Activated T-cell treated with anti-CD3 and anti-CD28 coated beads, Interleukin-2, amount 50 U/mL, for 4 hours (primary cell): ENCODE data around the gene LMNTD2. TPM values are rescaled to one million over a fixed set of nuclear protein-coding genes. Genes with fewer than 3 reads are reported as not detected.

Experiments
- ATAC-seq, 2 donors: fragments of 200-7000 bp; cut with Tn5 transposase; one replicate each; pipeline ENCODE4 v1.10.0; 2021
- DNase-seq: peaks from one replicate; pipeline ENCODE4 v3.0.0-alpha.2; 2020
- H3K27me3 Mint-ChIP-seq: one replicate; pipeline ENCODE4 v1.8.0; 2021; ENCODE audit warnings: low read depth, mixed read lengths
- H3K36me3 Mint-ChIP-seq: one replicate; pipeline ENCODE4 v1.8.0; 2022; ENCODE audit warnings: mixed read lengths; ENCODE audit not compliant: insufficient read depth
- H3K4me1 Mint-ChIP-seq: one replicate; pipeline ENCODE4 v1.8.0; 2021; ENCODE audit warnings: low read depth, mixed read lengths
- H3K4me3 Mint-ChIP-seq: one replicate; pipeline ENCODE4 v1.8.0; 2021; ENCODE audit warnings: mild to moderate bottlenecking, moderate library complexity, mixed read lengths
- H3K9me3 Mint-ChIP-seq: one replicate; pipeline ENCODE4 v1.8.0; 2021; ENCODE audit warnings: mixed read lengths
- total RNA-seq, 3 donors: library from RNA; stranded (reverse); gene quantifications; one replicate each; pipeline ENCODE4 v1.2.1, GENCODE V29; 2021

The LMNTD2 gene
- total RNA-seq, 3 donors from 2014 or later = 0.71 to 1.3 (median 1.1) TPM

DNA sequence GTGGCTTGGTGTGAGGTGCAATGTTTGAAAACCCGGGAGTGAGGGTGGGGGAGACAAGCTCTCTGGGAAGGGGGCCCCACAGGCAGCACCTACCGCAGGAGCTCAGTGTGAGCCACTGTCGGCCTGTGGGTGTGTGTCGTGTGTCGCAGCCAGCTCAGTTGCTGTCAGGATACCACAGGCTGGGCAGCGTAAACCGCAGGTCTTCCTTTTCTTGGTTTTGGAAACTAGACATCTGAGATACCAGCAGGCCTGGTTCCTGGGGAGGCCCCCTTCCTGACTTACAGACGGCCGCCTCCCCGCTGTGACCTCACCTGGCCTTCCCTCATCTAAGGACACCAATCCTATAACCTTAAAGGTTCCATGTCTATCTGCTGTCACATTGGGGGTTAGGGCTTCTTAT lies 35.8 kb upstream of the LMNTD2 start:
- no peak overlapping the region for H3K4me3 Mint-ChIP-seq

DNA sequence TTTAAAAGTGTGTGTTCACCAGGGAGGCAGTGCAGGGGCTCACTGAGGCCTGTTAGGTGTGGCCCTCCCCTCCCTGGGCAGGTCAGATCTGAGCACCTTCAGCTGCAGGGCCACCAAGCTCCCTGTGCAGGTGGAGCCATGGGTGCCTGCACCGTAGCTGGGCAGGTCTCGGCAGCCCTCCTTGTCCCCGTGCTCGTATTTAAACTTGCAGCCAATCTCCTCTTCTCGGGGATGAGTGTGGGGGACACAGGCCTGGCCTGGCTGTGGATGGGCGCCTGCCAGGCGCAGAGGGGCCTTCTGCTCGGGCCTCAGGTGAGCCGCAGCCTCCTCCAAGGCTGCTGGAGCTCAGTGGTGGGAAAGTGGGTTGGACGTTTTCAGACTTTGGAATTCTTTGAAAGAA lies 34.9 kb upstream of the LMNTD2 start:
- Mint-ChIP-seq H3K9me3 (no peaks in the 10 kb centered on the region), H3K36me3 (peaks cover 24% of the 10 kb centered on the region), H3K27me3 (no peaks in the 10 kb centered on the region), H3K4me1 (no peaks in the 10 kb centered on the region), H3K4me3 (no peak overlapping the region)
- DNase-seq (no peak), ATAC-seq (no peak)

More for the DNA sequence above, 35.8 kb upstream of the LMNTD2 start:
- Mint-ChIP-seq H3K36me3 (peaks cover 25% of the 10 kb centered on the region), H3K9me3 (no peaks in the 10 kb centered on the region), H3K27me3 (no peaks in the 10 kb centered on the region), H3K4me1 (no peaks in the 10 kb centered on the region)
- DNase-seq (no peak), ATAC-seq (peak in 1 of 2 donors; percentile 41)

GRCh38 chr11:593347-593746 lies 32.8 kb upstream of the LMNTD2 start:
- DNase-seq (no peak), ATAC-seq (no peak)
- Mint-ChIP-seq H3K4me1 (no peaks in the 10 kb centered on the region), H3K9me3 (no peaks in the 10 kb centered on the region), H3K4me3 (no peak overlapping the region), H3K27me3 (no peaks in the 10 kb centered on the region), H3K36me3 (peaks cover 30% of the 10 kb centered on the region)

GRCh38 chr11:592918-593317 lies 32.4 kb upstream of the LMNTD2 start:
- no peak for ATAC-seq
- Mint-ChIP-seq H3K9me3 (no peaks in the 10 kb centered on the region), H3K4me3 (no peak overlapping the region), H3K27me3 (no peaks in the 10 kb centered on the region), H3K36me3 (peaks cover 33% of the 10 kb centered on the region), H3K4me1 (peaks cover 4% of the 10 kb centered on the region)
- DNase-seq = no peak

- peaks cover 37% of the 10 kb centered on the region for H3K36me3 Mint-ChIP-seq
- H3K9me3 Mint-ChIP-seq = no peaks in the 10 kb centered on the region
- no peaks in the 10 kb centered on the region for H3K27me3 Mint-ChIP-seq
- H3K4me3 Mint-ChIP-seq = no peak overlapping the region
- H3K4me1 Mint-ChIP-seq = peaks cover 8% of the 10 kb centered on the region
- DNase-seq = no peak
- no peak for ATAC-seq
Measured at GRCh38 chr11:592501-592900, 32.0 kb upstream of the LMNTD2 start.

DNA sequence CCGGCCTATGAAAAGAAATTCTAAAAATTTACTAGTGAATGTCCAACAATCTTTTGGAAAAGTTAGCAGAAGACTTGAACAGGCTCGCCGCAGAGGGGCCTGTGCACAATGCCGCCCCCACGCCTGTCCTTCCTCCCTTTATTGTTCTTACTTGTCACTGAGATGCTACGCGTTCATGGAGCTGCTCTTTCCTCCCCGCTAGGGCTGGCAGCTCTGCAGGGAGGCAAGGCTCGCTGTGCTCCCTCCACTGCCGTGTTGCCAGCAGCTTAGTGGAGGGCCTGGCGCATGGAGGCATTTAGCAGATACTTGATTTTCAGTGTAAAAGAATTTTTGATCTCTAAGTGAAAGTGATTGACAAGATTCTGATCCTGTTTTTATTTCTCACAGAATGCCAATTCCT lies 30.5 kb upstream of the LMNTD2 start:
- no peak overlapping the region for H3K4me3 Mint-ChIP-seq
- peaks cover 35% of the 10 kb centered on the region for H3K36me3 Mint-ChIP-seq
- no peaks in the 10 kb centered on the region for H3K27me3 Mint-ChIP-seq
- ATAC-seq = no peak
- DNase-seq = no peak
- peaks cover 18% of the 10 kb centered on the region for H3K4me1 Mint-ChIP-seq
- H3K9me3 Mint-ChIP-seq = no peaks in the 10 kb centered on the region

GRCh38 chr11:589798-590197 lies 29.3 kb upstream of the LMNTD2 start:
- H3K9me3 Mint-ChIP-seq = no peaks in the 10 kb centered on the region
- H3K4me3 Mint-ChIP-seq = no peak overlapping the region
- peaks cover 35% of the 10 kb centered on the region for H3K36me3 Mint-ChIP-seq
- no peaks in the 10 kb centered on the region for H3K27me3 Mint-ChIP-seq
- peaks cover 18% of the 10 kb centered on the region for H3K4me1 Mint-ChIP-seq
- DNase-seq = no peak
- ATAC-seq = no peak

DNA sequence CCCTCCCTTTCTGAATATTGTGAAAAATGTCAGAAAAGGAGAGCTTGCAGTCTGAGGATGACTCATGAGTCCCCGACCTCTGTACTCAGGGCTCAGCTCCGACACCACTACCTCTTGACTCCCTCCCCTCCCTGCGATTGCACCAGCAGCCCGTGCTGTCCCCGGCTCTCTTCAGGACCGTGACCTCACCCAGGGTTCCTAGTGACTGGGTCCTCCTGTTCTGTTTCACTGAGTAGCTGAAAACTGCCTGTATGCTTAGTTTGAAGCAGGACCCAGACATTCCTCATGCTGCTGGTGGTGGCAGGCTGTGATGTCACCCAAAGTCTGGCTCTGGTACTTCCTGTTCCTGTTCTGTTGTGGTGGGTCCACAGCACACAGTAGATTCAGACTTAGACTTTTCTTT lies 27.4 kb upstream of the LMNTD2 start:
- peak overlapping the region; percentile 62 for H3K4me3 Mint-ChIP-seq
- peaks cover 29% of the 10 kb centered on the region for H3K36me3 Mint-ChIP-seq
- DNase-seq (peak; percentile 73), ATAC-seq (peak; percentile 98 to 99)
- H3K4me1 Mint-ChIP-seq = peaks cover 18% of the 10 kb centered on the region
- no peaks in the 10 kb centered on the region for H3K9me3 Mint-ChIP-seq
- no peaks in the 10 kb centered on the region for H3K27me3 Mint-ChIP-seq

GRCh38 chr11:587546-587945 lies 27.0 kb upstream of the LMNTD2 start:
- peaks cover 18% of the 10 kb centered on the region for H3K4me1 Mint-ChIP-seq
- H3K9me3 Mint-ChIP-seq = no peaks in the 10 kb centered on the region
- peaks cover 28% of the 10 kb centered on the region for H3K36me3 Mint-ChIP-seq
- DNase-seq (no peak), ATAC-seq (peak; percentile 7 to 15)
- H3K4me3 Mint-ChIP-seq = no peak overlapping the region
- no peaks in the 10 kb centered on the region for H3K27me3 Mint-ChIP-seq

DNA sequence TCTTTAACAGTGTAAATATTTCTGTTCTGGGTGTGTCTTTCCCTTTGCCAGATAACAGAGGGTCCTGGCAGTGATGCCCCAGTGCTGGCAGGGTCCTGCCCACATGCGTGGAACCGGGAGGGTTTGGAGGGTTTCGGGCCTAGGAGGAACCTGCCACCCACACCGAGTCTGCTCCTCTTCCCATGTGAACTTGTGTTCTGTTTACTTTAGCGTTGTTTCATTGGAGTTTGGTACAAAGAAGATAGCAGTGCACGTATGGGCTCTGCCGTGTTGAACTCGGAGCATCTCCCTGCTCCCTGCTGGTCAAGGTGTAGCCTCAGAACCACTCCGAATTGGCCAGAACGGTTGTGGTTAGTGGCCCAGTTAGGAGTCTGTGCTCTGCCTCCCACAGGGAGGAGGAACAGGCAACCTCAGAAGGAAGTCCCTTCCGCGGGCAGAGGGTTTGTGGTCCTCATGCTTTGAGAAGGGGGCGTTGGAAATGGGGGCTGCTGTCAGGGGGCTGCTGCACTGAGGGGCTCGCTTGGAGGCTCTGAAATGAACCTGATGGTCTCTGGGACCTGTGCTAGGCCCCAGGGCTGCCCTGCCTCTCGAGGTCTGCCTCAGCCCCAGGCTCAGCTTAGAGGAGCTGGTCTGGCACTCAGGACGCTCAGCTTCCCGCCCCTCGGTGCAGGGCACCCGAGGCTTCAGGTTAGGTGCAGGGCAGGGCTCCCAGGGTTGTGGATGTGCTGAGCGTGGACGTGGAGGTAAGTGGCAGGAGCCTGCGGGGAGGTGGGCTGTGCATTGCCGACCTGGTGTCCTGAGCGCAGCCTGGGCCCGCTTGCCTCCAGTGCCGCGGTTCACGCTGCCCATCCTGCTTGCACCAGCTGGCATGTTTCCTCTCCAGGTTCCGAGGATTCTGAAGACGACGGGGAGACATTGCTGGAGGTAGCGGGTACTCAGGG lies 26.1 kb upstream of the LMNTD2 start:
- Mint-ChIP-seq H3K27me3 (no peaks in the 10 kb centered on the region), H3K9me3 (no peaks in the 10 kb centered on the region), H3K4me1 (peaks cover 20% of the 10 kb centered on the region), H3K4me3 (no peak overlapping the region), H3K36me3 (peaks cover 26% of the 10 kb centered on the region)
- no peak for ATAC-seq
- no peak for DNase-seq

DNA sequence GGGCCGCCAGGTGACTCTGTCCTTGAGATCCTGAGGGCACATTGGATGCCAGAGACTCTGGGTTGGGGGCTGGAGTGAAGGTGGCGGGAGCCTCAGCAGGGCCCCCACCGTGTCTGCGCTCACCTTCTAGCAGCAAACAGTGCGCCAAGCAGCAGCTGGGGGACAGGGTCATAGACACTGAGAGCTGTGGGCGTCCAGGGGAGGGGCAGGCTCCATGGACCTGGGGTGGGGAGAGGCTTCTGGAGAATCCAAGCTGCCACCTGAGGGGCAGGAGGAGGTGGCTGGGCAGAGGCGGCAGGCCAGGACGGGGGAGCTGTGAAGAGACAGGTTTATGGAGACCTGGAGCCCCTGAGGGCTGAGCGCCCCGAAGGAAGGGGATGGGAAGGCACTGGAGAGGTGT lies 23.7 kb upstream of the LMNTD2 start:
- DNase-seq (no peak), ATAC-seq (no peak)
- no peaks in the 10 kb centered on the region for H3K27me3 Mint-ChIP-seq
- peaks cover 40% of the 10 kb centered on the region for H3K4me1 Mint-ChIP-seq
- H3K36me3 Mint-ChIP-seq = peaks cover 23% of the 10 kb centered on the region
- H3K9me3 Mint-ChIP-seq = no peaks in the 10 kb centered on the region
- no peak overlapping the region for H3K4me3 Mint-ChIP-seq

DNA sequence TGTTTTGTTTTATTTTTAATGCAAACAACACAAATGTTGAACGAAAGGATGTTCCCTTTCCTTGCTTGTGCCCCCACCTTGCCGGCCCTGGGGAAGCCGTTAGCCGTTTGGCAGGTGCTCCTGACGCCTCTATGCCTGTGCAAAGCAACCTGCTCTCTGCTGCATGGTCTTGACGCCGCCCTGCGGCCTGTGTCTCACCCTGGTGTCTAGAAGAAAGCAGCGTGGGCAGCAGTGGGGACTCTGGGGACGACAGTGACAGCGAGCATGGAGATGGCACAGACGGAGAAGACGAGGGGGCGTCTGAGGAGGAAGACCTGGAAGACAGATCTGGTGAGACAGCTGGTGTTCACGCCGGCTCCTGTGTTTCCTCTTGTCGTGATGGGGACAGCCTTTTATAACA lies 21.2 kb upstream of the LMNTD2 start:
- Mint-ChIP-seq H3K9me3 (no peaks in the 10 kb centered on the region), H3K4me3 (no peak overlapping the region), H3K27me3 (no peaks in the 10 kb centered on the region), H3K4me1 (peaks cover 48% of the 10 kb centered on the region), H3K36me3 (peaks cover 13% of the 10 kb centered on the region)
- no peak for ATAC-seq
- no peak for DNase-seq

DNA sequence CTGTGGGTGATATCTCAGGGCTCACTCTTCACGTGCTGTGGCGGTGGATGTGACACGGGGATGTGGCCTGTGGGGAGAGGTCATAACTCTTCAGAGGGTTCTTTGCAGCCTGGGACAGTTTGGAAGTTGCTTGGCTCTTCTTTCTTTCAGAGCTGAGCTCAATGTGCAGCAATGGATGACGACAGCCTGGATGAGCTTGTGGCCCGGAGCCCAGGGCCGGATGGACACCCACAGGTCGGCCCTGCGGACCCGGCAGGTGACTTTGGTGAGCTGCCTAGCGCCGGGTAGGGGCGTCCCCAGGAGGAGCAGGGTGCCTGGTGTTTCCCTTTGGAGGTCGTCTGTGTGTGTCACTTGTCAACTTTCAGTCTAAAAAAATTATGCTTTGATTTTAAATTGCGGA lies 20.8 kb upstream of the LMNTD2 start:
- Mint-ChIP-seq H3K36me3 (peaks cover 11% of the 10 kb centered on the region), H3K4me1 (peaks cover 46% of the 10 kb centered on the region), H3K27me3 (no peaks in the 10 kb centered on the region), H3K4me3 (no peak overlapping the region), H3K9me3 (no peaks in the 10 kb centered on the region)
- ATAC-seq = no peak
- DNase-seq = no peak

DNA sequence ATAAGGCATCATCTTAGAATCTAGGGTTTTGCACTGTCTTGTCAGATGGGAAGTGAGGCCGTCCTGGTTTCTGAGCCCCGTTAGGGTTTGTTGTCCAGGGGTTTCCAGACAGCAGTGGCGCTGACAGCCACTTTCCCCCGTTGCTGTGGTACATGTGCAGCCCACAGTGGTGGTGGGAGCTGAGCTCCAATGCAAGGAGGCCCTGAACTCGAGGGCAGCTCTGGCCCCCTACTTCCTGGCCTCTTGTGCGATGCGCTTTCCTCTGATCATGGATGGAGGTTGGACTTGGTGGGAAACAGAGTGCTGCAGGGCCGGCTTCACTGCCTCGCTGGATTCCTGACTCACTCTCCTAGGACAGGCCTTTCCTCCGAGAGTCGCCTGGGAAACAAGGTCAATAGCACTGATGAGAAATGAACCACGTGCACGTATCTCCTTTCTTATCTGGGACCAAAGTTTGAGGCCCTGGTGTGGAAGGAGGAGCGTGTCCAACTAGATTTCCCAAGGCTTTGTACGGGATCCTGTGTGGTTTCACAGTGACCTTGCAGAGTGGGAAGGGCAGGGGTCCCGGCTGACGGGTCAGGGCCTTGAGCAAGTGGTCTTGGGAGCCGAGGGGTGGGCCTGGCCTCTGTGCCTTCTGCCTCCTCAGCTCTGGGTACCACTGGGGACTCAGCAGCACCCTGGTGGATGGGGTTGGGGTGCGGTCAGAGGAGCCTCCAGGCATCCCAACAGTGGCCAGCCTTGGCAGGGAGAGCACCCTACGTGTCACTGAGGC lies 19.5 kb upstream of the LMNTD2 start:
- Mint-ChIP-seq H3K9me3 (no peaks in the 10 kb centered on the region), H3K4me1 (peaks cover 45% of the 10 kb centered on the region), H3K36me3 (peaks cover 9% of the 10 kb centered on the region), H3K4me3 (peak overlapping the region; percentile 22), H3K27me3 (peaks cover 1% of the 10 kb centered on the region)
- ATAC-seq = no peak
- no peak for DNase-seq
